H1 (cell line): ENCODE measurements around the gene INPP5F. TPM values are rescaled to one million over a fixed set of nuclear protein-coding genes. Genes with fewer than 3 reads are reported as not detected.

Experiments
- CTCF ChIA-PET: fragments of 300-600 bp; sonication (Branson Sonifier 250); formaldehyde crosslinking; loops from one replicate; lab custom pipeline; 2021; ENCODE audit not compliant: partially characterized antibody; lab: Charles Lee
- POLR2A ChIA-PET: fragments of 300-600 bp; sonication (Branson Sonifier 250); formaldehyde crosslinking; loops from one replicate; lab custom pipeline; 2021; ENCODE audit warnings: inconsistent platforms; ENCODE audit not compliant: partially characterized antibody; lab: Charles Lee
- DNase-seq, 2 experiments: peaks; one replicate each; pipeline versions ENCODE4 v3.0.0 to v3.0.0-alpha.2; 2010 to 2022; ENCODE audit warnings: low spot score in 2 of 2, low read depth in 1 of 2, mixed read lengths in 1 of 2
- FAIRE-seq: peaks from 2 replicates; lab custom pipeline; 2011; peaks lifted over from hg19 to GRCh38; lab: Jason Lieb, UNC
- H2AFZ ChIP-seq: 2 replicates; pipeline ENCODE4 v1.8.1; 2012; ENCODE audit warnings: low read length, inconsistent platforms
- H2AK5ac ChIP-seq: 2 replicates; pipeline ENCODE4 v1.6.1; 2013; ENCODE audit warnings: low read depth, low read length
- H2BK120ac ChIP-seq: replicated peaks from 2 replicates; pipeline ENCODE3; 2013; ENCODE audit warnings: low read depth, low read length, inconsistent platforms
- H2BK12ac ChIP-seq: 2 replicates; pipeline ENCODE4 v1.6.1; 2013; ENCODE audit warnings: low read depth, low read length
- H2BK15ac ChIP-seq: 2 replicates; pipeline ENCODE4 v1.6.1; 2013; ENCODE audit warnings: low read length
- H2BK20ac ChIP-seq: 2 replicates; pipeline ENCODE4 v1.6.1; 2013; ENCODE audit warnings: low read length
- H2BK5ac ChIP-seq: 2 replicates; pipeline ENCODE4 v1.6.1; 2013; ENCODE audit warnings: low read depth, low read length
- H3K14ac ChIP-seq: 2 replicates; pipeline ENCODE4 v1.6.1; 2013; ENCODE audit warnings: inconsistent platforms; ENCODE audit not compliant: insufficient read length
- H3K18ac ChIP-seq: 2 replicates; pipeline ENCODE4 v1.6.1; 2013; ENCODE audit warnings: low read length; ENCODE audit errors: extremely low read depth
- H3K23ac ChIP-seq: 2 replicates; pipeline ENCODE4 v1.6.1; 2013; ENCODE audit warnings: inconsistent platforms; ENCODE audit not compliant: insufficient read length
- H3K23me2 ChIP-seq: 2 replicates; pipeline ENCODE4 v1.6.1; 2013; ENCODE audit warnings: low read depth, low read length
- H3K27ac ChIP-seq: 2 replicates; pipeline ENCODE4 v1.6.1; 2011; ENCODE audit warnings: low read depth, low read length, inconsistent platforms
- H3K27me3 ChIP-seq, 4 experiments: replicated peaks in 1 of 4; 1 replicate in 1 of 4; 2 replicates in 3 of 4; pipeline versions ENCODE4 v1.6.1 to v1.8.1; 2011 to 2013; ENCODE audit warnings: low read length in 3 of 4, mild to moderate bottlenecking in 3 of 4, inconsistent platforms in 2 of 4, mixed read lengths in 2 of 4, moderate library complexity in 1 of 4; ENCODE audit not compliant: control insufficient read depth in 3 of 4, insufficient read depth in 3 of 4; ENCODE audit errors: extremely low read depth in 1 of 4
- H3K36me3 ChIP-seq, 4 experiments: 2 replicates each; pipeline versions ENCODE4 v1.6.1 to v1.8.1; 2011 to 2013; ENCODE audit warnings: mild to moderate bottlenecking in 4 of 4, low read length in 3 of 4, moderate library complexity in 2 of 4, control low read depth in 1 of 4, inconsistent platforms in 1 of 4; ENCODE audit not compliant: insufficient read depth in 4 of 4, control insufficient read depth in 2 of 4
- H3K4ac ChIP-seq: replicated peaks from 2 replicates; pipeline ENCODE3; 2013; ENCODE audit warnings: low read length, low read depth, mixed read lengths, inconsistent platforms; ENCODE audit not compliant: insufficient read length
- H3K4me1 ChIP-seq, 4 experiments: replicated peaks in 1 of 4; 1 replicate in 1 of 4; 2 replicates in 3 of 4; pipeline versions ENCODE4 v1.6.1 to v1.8.1; 2011 to 2013; ENCODE audit warnings: low read length in 3 of 4, inconsistent platforms in 2 of 4, mixed read lengths in 1 of 4; ENCODE audit not compliant: insufficient read depth in 4 of 4, control insufficient read depth in 3 of 4
- H3K4me2 ChIP-seq, 2 experiments: 2 replicates each; pipeline versions ENCODE4 v1.6.1 to v1.8.1; 2011 to 2013; ENCODE audit warnings: low read depth in 2 of 2, low read length in 2 of 2, control low read depth in 1 of 2, inconsistent platforms in 1 of 2, mild to moderate bottlenecking in 1 of 2; ENCODE audit not compliant: insufficient read depth in 1 of 2
- H3K4me3 ChIP-seq, 4 experiments: fragments of 200-600, 300-600 bp in 1 of 4; sonication (generic), shearing (Covaris generic), sonication (Bioruptor Twin) in 1 of 4; 2 replicates each; pipeline versions ENCODE4 v1.5.1 to v1.8.1; 2011 to 2016; ENCODE audit warnings: low read length in 4 of 4, low read depth in 3 of 4, control low read depth in 2 of 4, inconsistent platforms in 2 of 4, mild to moderate bottlenecking in 2 of 4, mixed read lengths in 1 of 4, moderate library complexity in 1 of 4; ENCODE audit not compliant: insufficient read depth in 2 of 4; ENCODE audit errors: extremely low read depth in 1 of 4
- H3K56ac ChIP-seq: replicated peaks from 2 replicates; pipeline ENCODE3; 2013; ENCODE audit warnings: low read depth, mild to moderate bottlenecking, mixed read lengths, low read length, inconsistent platforms; ENCODE audit not compliant: insufficient read length
- H3K79me1 ChIP-seq: 2 replicates; pipeline ENCODE4 v1.6.1; 2013; ENCODE audit warnings: low read depth, low read length, control low read depth
- H3K79me2 ChIP-seq, 2 experiments: 2 replicates each; pipeline versions ENCODE4 v1.6.1 to v1.8.1; 2012 to 2013; ENCODE audit warnings: low read length in 2 of 2, mild to moderate bottlenecking in 2 of 2, inconsistent platforms in 1 of 2; ENCODE audit not compliant: insufficient read depth in 2 of 2, control insufficient read depth in 1 of 2
- H3K9ac ChIP-seq, 4 experiments: replicated peaks in 1 of 4; 1 replicate in 1 of 4; 2 replicates in 3 of 4; pipeline versions ENCODE4 v1.6.1 to v1.8.1; 2011 to 2013; ENCODE audit warnings: low read depth in 3 of 4, low read length in 3 of 4, control low read depth in 2 of 4, mild to moderate bottlenecking in 2 of 4, moderate library complexity in 2 of 4, inconsistent platforms in 1 of 4; ENCODE audit errors: extremely low read depth in 1 of 4
- H3K9me3 ChIP-seq, 2 experiments: 2 replicates each; pipeline versions ENCODE4 v1.6.1 to v1.8.1; 2012 to 2013; ENCODE audit warnings: mild to moderate bottlenecking in 2 of 2, moderate library complexity in 2 of 2, control low read depth in 1 of 2, inconsistent platforms in 1 of 2, low read depth in 1 of 2, low read length in 1 of 2, mixed read lengths in 1 of 2; ENCODE audit not compliant: insufficient read depth in 2 of 2
- H4K20me1 ChIP-seq, 2 experiments: replicated peaks in 1 of 2; 2 replicates each; pipeline versions ENCODE3 to v1.8.1; 2011 to 2013; ENCODE audit warnings: inconsistent platforms in 2 of 2, low read length in 2 of 2, mild to moderate bottlenecking in 1 of 2; ENCODE audit not compliant: insufficient read depth in 2 of 2, control insufficient read depth in 1 of 2
- H4K5ac ChIP-seq: 2 replicates; pipeline ENCODE4 v1.6.1; 2013; ENCODE audit warnings: low read length, low read depth, mixed read lengths, inconsistent platforms; ENCODE audit not compliant: insufficient read length
- H4K8ac ChIP-seq: 2 replicates; pipeline ENCODE4 v1.8.0; 2013; ENCODE audit warnings: mild to moderate bottlenecking, moderate library complexity, low read length, inconsistent platforms; ENCODE audit not compliant: insufficient read depth; ENCODE audit errors: extremely low read depth
- H4K91ac ChIP-seq: replicated peaks from 2 replicates; pipeline ENCODE3; 2013; ENCODE audit warnings: low read length, mixed read lengths, inconsistent platforms; ENCODE audit not compliant: insufficient read length
- CTBP2 ChIP-seq: IDR thresholded peaks from 2 replicates; pipeline ENCODE4 v1.7.0; 2011; ENCODE audit warnings: borderline replicate concordance, mild to moderate bottlenecking, moderate library complexity, mixed read lengths, low read length; ENCODE audit not compliant: insufficient read depth, insufficient read length
- FOSL1 ChIP-seq: IDR thresholded peaks from 2 replicates; pipeline ENCODE4 v1.6.1; 2011; ENCODE audit warnings: mild to moderate bottlenecking, low read depth, low read length, moderate library complexity; ENCODE audit not compliant: insufficient read depth
- GABPA ChIP-seq: IDR thresholded peaks from 2 replicates; pipeline ENCODE4 v1.6.1; 2011; ENCODE audit warnings: mild to moderate bottlenecking, low read length, moderate library complexity, borderline replicate concordance; ENCODE audit not compliant: insufficient read depth
- HDAC6 ChIP-seq: IDR thresholded peaks from one replicate; pipeline ENCODE4 v1.7.1; 2012; ENCODE audit warnings: low read depth, mild to moderate bottlenecking, inconsistent platforms, low read length, moderate library complexity
- NANOG ChIP-seq: IDR thresholded peaks from 2 replicates; pipeline ENCODE4 v1.6.1; 2011; ENCODE audit warnings: low read length, low read depth, mild to moderate bottlenecking, inconsistent platforms; ENCODE audit not compliant: insufficient read depth, poor library complexity, severe bottlenecking
- POU5F1 ChIP-seq: IDR thresholded peaks from 2 replicates; pipeline ENCODE4 v1.6.1; 2011; ENCODE audit warnings: low read depth, mild to moderate bottlenecking, low read length, moderate library complexity
- RNF2 ChIP-seq: fragments of 200-900, 300-1000 bp; sonication (generic); IDR thresholded peaks from 2 replicates; pipeline ENCODE4 v1.7.1; 2016; ENCODE audit warnings: borderline replicate concordance, low read depth, mild to moderate bottlenecking, antibody characterized with exemption, low read length; ENCODE audit not compliant: poor library complexity, severe bottlenecking; ENCODE audit errors: missing control alignments
- WGBS, 2 experiments: shearing (Covaris generic) in 1 of 2; methylation state at CpG; one replicate each; pipeline versions ENCODE4 v1.1.6 to v1.1.7; 2013 to 2015; ENCODE audit warnings: low lambda C conversion rate in 2 of 2, mixed read lengths in 2 of 2, inconsistent platforms in 1 of 2, low coverage in 1 of 2, missing lambda C conversion rate in 1 of 2; ENCODE audit not compliant: insufficient replicate concordance in 2 of 2, insufficient coverage in 1 of 2, insufficient read length in 1 of 2; ENCODE audit errors: extremely low coverage in 1 of 2, missing lambda C conversion rate in 1 of 2; 5-methylcytosine and 5-hydroxymethylcytosine counted together
- polyA plus RNA-seq, 7 experiments: library from polyadenylated mRNA; depleted of rRNA in 3 of 7; stranded (reverse) in 5 of 7; unstranded in 2 of 7; fragments of >200 nt in 5 of 7; fragments of 200-250 nt in 2 of 7; gene quantifications; 1 replicate in 5 of 7; 2 replicates in 1 of 7; 4 replicates in 1 of 7; pipeline versions ENCODE4 v1.2.1 to v1.2.3, GENCODE V29; 2011 to 2013; ENCODE audit warnings: missing spikeins in 2 of 7, mixed read lengths in 2 of 7
- total RNA-seq: library from RNA; stranded (reverse); fragmentation: NEBNext Ultra II Directional; extraction: Animal tissue kit (Norgen Biotek cat#: 25700); gene quantifications from 2 replicates; pipeline ENCODE4 v1.2.1, GENCODE V29; 2021
- TF ChIP-seq, protein P1 (sequence below): IDR thresholded peaks from 2 replicates; pipeline ENCODE4 v1.6.1; 2012; ENCODE audit warnings: low read length, inconsistent platforms

INPP5F gene
- total and polyA plus RNA-seq, 2 of the 8 experiments (the other 6 are each of a cell fraction or from before 2014, with no cell fraction given), result 50.1 to 101 TPM

DNA sequence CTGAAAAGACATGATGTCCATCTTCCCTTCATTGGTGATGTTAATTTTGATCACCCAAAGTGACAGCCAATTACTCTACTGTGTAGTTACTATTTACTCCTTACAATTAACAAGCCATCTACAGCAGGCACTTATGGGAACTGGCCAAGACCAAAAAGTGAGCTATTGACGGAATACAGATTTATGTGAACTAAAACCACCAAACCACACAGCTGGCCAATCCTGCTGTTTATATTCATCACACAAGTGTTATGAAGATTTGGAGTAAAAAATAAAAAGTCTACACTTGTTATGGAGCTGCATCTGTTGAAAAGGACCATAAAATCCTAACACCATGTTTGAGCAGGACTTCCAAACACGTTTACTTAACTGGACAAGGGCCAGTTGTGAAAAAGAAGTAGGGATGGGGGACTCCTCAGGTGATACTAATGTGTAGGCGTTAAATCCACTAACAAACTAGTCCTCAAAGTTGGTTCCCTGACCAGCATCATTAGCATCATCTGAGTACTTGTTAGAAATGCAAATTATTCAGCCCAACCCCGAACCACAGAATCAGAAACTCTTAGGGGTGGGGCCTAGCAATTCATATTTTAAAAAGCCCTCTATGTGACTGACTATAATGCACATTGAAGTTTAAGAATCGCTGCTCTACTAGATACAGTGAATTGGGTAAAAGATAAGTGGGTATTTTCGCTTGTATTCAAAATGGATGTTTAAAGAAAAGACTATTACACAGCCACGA, 135.2 kb downstream of the INPP5F start:
- Histone ChIP-seq H2BK120ac (no peak overlapping the region), H3K79me2 (peaks cover 12 to 85% of the 10 kb centered on the region in 2 experiments), H3K23ac (no peak overlapping the region), H3K79me1 (0 out of 2 replicates have a peak, but pooled peaks cover 6% of the 10 kb centered on the region), H2AK5ac (no peak overlapping the region), H2BK12ac (no peak overlapping the region), H3K4me2 (no peak overlapping the region), H3K23me2 (no peaks in the 10 kb centered on the region), H2AFZ (no peak overlapping the region), H2BK15ac (no peak overlapping the region), H3K9me3 (no peaks in the 10 kb centered on the region), H3K4ac (no peak overlapping the region), H4K91ac (no peak overlapping the region), H3K27ac (no peak overlapping the region), H4K8ac (no peak overlapping the region), H3K27me3 (no peaks in the 10 kb centered on the region), H3K18ac (no peak overlapping the region; the same call in 1 of the 2 replicates), H3K4me1 (peaks cover 0 to 6% (median 3%) of the 10 kb centered on the region in 4 experiments; a peak in 4 of 7 replicates), H2BK20ac (no peak overlapping the region), H4K5ac (no peak overlapping the region), H3K4me3 (no peak overlapping the region), H3K36me3 (peaks cover 6 to 22% (median 10%) of the 10 kb centered on the region in 4 experiments), H3K9ac (peak overlapping the region in 1 of 4 experiments; percentile 40; a peak in 1 of 7 replicates), H4K20me1 (peaks cover 6% of the 10 kb centered on the region in 2 experiments), H3K56ac (no peak overlapping the region), H3K14ac (no peak overlapping the region), H2BK5ac (no peak overlapping the region)
- WGBS, 2 experiments, result 69% methylated on average over 7 of the region's 7 CpGs; no CpG with 5 or more reads in 1 of the 2 experiments
- POLR2A ChIA-PET, result interaction anchor here (0.7 to 1.7 kb wide), 4 partner anchors 43 to 264 kb away, joined by 3 read pairs; partner anchors contain the start of gene TIAL1
- no peak for FAIRE-seq
- CTCF ChIA-PET, result interaction anchor here (1.0 to 5.3 kb wide), 9 partner anchors 9 to 254 kb away, joined by 3 to 59 read pairs (median 5); partner anchors contain the start of gene MCMBP
- DNase-seq, result no peak
- TF ChIP-seq RNF2, result no peak
- no peak for TF ChIP-seq POU5F1
- no peak for TF ChIP-seq GABPA
- TF ChIP-seq FOSL1, result no peak
- no peak for TF ChIP-seq HDAC6
- TF ChIP-seq, protein P1, sequence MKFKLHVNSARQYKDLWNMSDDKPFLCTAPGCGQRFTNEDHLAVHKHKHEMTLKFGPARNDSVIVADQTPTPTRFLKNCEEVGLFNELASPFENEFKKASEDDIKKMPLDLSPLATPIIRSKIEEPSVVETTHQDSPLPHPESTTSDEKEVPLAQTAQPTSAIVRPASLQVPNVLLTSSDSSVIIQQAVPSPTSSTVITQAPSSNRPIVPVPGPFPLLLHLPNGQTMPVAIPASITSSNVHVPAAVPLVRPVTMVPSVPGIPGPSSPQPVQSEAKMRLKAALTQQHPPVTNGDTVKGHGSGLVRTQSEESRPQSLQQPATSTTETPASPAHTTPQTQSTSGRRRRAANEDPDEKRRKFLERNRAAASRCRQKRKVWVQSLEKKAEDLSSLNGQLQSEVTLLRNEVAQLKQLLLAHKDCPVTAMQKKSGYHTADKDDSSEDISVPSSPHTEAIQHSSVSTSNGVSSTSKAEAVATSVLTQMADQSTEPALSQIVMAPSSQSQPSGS, result no peak
- no peak for TF ChIP-seq CTBP2
- no peak for TF ChIP-seq NANOG
